SK-N-SH (cell line): ENCODE results near the gene ESRP2. TPM values are rescaled to one million over a fixed set of nuclear protein-coding genes. Genes with fewer than 3 reads are reported as not detected.

ENCODE experiments used
- CTCF ChIA-PET: fragments of 300-600, 350-600 bp; formaldehyde crosslinking; extraction: SDS; loops from one replicate; lab custom pipeline; 2021; lab: Yijun Ruan, JAX
- POLR2A ChIA-PET: fragments of 350-600 bp; sonication (Branson Sonifier 250); formaldehyde crosslinking; extraction: SDS; loops from one replicate; lab custom pipeline; 2020; ENCODE audit warnings: antibody characterized with exemption, inconsistent platforms; lab: Yijun Ruan, JAX
- DNase-seq: peaks from one replicate; pipeline ENCODE4 v3.0.0; 2012
- H2AFZ ChIP-seq: fragments of 200-600 bp; sonication (generic); 2 replicates; pipeline ENCODE4 v1.8.1; 2016; ENCODE audit warnings: antibody characterized with exemption, mild to moderate bottlenecking, low read depth
- H3F3A ChIP-seq: fragments of 200-600 bp; sonication (generic); replicated peaks from 2 replicates; pipeline ENCODE3; 2016; ENCODE audit warnings: antibody characterized with exemption, mild to moderate bottlenecking; ENCODE audit not compliant: insufficient read depth
- H3K27ac ChIP-seq, 2 experiments: fragments of 200-500 bp in 1 of 2; fragments of 200-600 bp in 1 of 2; sonication (Bioruptor generic) in 1 of 2; sonication (generic), shearing (Covaris generic) in 1 of 2; 2 replicates each; pipeline versions ENCODE4 v1.5.1 to v1.6.1; 2014 to 2016; ENCODE audit warnings: low read depth in 2 of 2, inconsistent platforms in 1 of 2, low read length in 1 of 2, mild to moderate bottlenecking in 1 of 2, mixed read lengths in 1 of 2
- H3K27me3 ChIP-seq: fragments of 200-600 bp; sonication (generic), shearing (Covaris generic); 2 replicates; pipeline ENCODE4 v1.6.1; 2016; ENCODE audit warnings: mixed run types; ENCODE audit not compliant: insufficient read depth
- H3K36me3 ChIP-seq, 2 experiments: fragments of 200-500 bp in 1 of 2; fragments of 200-600 bp in 1 of 2; sonication (Bioruptor generic) in 1 of 2; sonication (generic) in 1 of 2; replicated peaks in 1 of 2; 2 replicates each; pipeline versions ENCODE3 to v1.5.1; 2014 to 2016; ENCODE audit warnings: low read length in 1 of 2, mild to moderate bottlenecking in 1 of 2; ENCODE audit not compliant: insufficient read depth in 2 of 2, control insufficient read depth in 1 of 2
- H3K4me1 ChIP-seq, 2 experiments: fragments of 200-500 bp in 1 of 2; fragments of 200-600 bp in 1 of 2; sonication (Bioruptor generic) in 1 of 2; sonication (generic), shearing (Covaris generic) in 1 of 2; 2 replicates each; pipeline versions ENCODE4 v1.5.1 to v1.6.1; 2014 to 2016; ENCODE audit warnings: low read depth in 1 of 2, low read length in 1 of 2, mixed run types in 1 of 2; ENCODE audit not compliant: insufficient read depth in 2 of 2, control insufficient read depth in 1 of 2
- H3K4me2 ChIP-seq: fragments of 200-600 bp; sonication (generic), shearing (Covaris generic); 2 replicates; pipeline ENCODE4 v1.6.1; 2017; ENCODE audit warnings: mixed run types
- H3K4me3 ChIP-seq, 2 experiments: fragments of 200-500 bp in 1 of 2; fragments of 200-600 bp in 1 of 2; sonication (Bioruptor generic) in 1 of 2; sonication (generic), shearing (Covaris generic) in 1 of 2; 2 replicates each; pipeline versions ENCODE4 v1.5.1 to v1.8.1; 2014 to 2016; ENCODE audit warnings: low read depth in 2 of 2, inconsistent platforms in 1 of 2, low read length in 1 of 2, mild to moderate bottlenecking in 1 of 2, mixed read lengths in 1 of 2, moderate library complexity in 1 of 2
- H3K79me2 ChIP-seq: fragments of 200-600 bp; sonication (generic); 2 replicates; pipeline ENCODE4 v1.8.1; 2017; ENCODE audit warnings: mild to moderate bottlenecking; ENCODE audit not compliant: insufficient read depth
- H3K9ac ChIP-seq: fragments of 200-600 bp; sonication (generic); 2 replicates; pipeline ENCODE4 v1.6.1; 2017; ENCODE audit warnings: mixed run types
- H3K9me2 ChIP-seq: fragments of 200-600 bp; sonication (generic); 2 replicates; pipeline ENCODE4 v1.6.1; 2017; ENCODE audit warnings: mixed run types
- H3K9me3 ChIP-seq: fragments of 200-600 bp; sonication (generic); 2 replicates; pipeline ENCODE4 v1.6.1; 2017; ENCODE audit warnings: mixed run types, mild to moderate bottlenecking, moderate library complexity
- H4K20me1 ChIP-seq: fragments of 200-600 bp; sonication (generic); 2 replicates; pipeline ENCODE4 v1.6.1; 2017; ENCODE audit warnings: mild to moderate bottlenecking, mixed run types; ENCODE audit not compliant: insufficient read depth
- CHD2 ChIP-seq: fragments of 150-350 bp; IDR thresholded peaks from 2 replicates; pipeline ENCODE4 v1.6.1; 2018; ENCODE audit warnings: low read length; ENCODE audit not compliant: partially characterized antibody
- ELF1 ChIP-seq: IDR thresholded peaks from 2 replicates; pipeline ENCODE4 v1.4.0; 2012
- EZH2phosphoT487 ChIP-seq: fragments of 200-600 bp; sonication (generic); IDR thresholded peaks from 2 replicates; pipeline ENCODE4 v1.6.1; 2017; ENCODE audit warnings: low read depth, mixed run types, mild to moderate bottlenecking, antibody characterized with exemption, moderate library complexity, borderline replicate concordance
- FOSL2 ChIP-seq: IDR thresholded peaks from 2 replicates; pipeline ENCODE4 v1.4.0; 2012; ENCODE audit warnings: low read depth, mild to moderate bottlenecking, moderate library complexity, borderline replicate concordance
- FOXJ3 ChIP-seq: sonication (generic); formaldehyde crosslinking; IDR thresholded peaks from 2 replicates; pipeline ENCODE4 v1.5.1; 2020; ENCODE audit warnings: mild to moderate bottlenecking, missing genetic modification reagents
- GABPA ChIP-seq: IDR thresholded peaks from 2 replicates; pipeline ENCODE4 v1.4.0; 2012; ENCODE audit warnings: low read depth, mild to moderate bottlenecking
- MAX ChIP-seq: IDR thresholded peaks from 2 replicates; pipeline ENCODE4 v1.4.0; 2012; ENCODE audit warnings: low read depth
- MXI1 ChIP-seq: IDR thresholded peaks from 2 replicates; pipeline ENCODE4 v1.6.1; 2012; ENCODE audit warnings: mild to moderate bottlenecking, low read depth, low read length, improper control_type of control experiment
- PBX3 ChIP-seq: IDR thresholded peaks from 2 replicates; pipeline ENCODE4; 2012
- POLR2AphosphoS5 ChIP-seq: IDR thresholded peaks from 2 replicates; pipeline ENCODE4 v1.6.1; 2012; ENCODE audit warnings: low read depth, low read length
- RAD21 ChIP-seq: IDR thresholded peaks from 2 replicates; pipeline ENCODE4 v1.6.1; 2012; ENCODE audit warnings: mild to moderate bottlenecking, low read length
- REST ChIP-seq: IDR thresholded peaks from 2 replicates; pipeline ENCODE4 v1.6.1; 2012; ENCODE audit warnings: mild to moderate bottlenecking, low read depth, low read length, moderate library complexity
- SIN3A ChIP-seq: IDR thresholded peaks from 2 replicates; pipeline ENCODE4 v1.6.1; 2012; ENCODE audit warnings: low read depth, mild to moderate bottlenecking, low read length, moderate library complexity, borderline replicate concordance
- SMC3 ChIP-seq: IDR thresholded peaks from 2 replicates; pipeline ENCODE4 v1.6.1; 2012; ENCODE audit warnings: low read depth, low read length, improper control_type of control experiment
- USF1 ChIP-seq: IDR thresholded peaks from 2 replicates; pipeline ENCODE4 v1.4.0; 2012; ENCODE audit warnings: low read depth, borderline replicate concordance
- WGBS: methylation state at CpG from one replicate; pipeline ENCODE4 v1.1.6; 2017; ENCODE audit warnings: low lambda C conversion rate; 5-methylcytosine and 5-hydroxymethylcytosine counted together
- polyA plus RNA-seq, 3 experiments: library from polyadenylated mRNA; depleted of rRNA; stranded (reverse); fragments of >200 nt; gene quantifications; 2 replicates each; pipeline ENCODE4 v1.2.3, GENCODE V29; 2012

Gene ESRP2
- polyA plus RNA-seq, 1 of the 3 experiments (the other 2 are of a cell fraction): 0.07 TPM

- no peak for TF ChIP-seq REST
- no peak for TF ChIP-seq MXI1
- no peak for TF ChIP-seq CHD2
- no peak for TF ChIP-seq POLR2AphosphoS5
- no peak for TF ChIP-seq RAD21
- no peak for TF ChIP-seq FOSL2
- TF ChIP-seq GABPA: no peak
- TF ChIP-seq, all 33 proteins: peak for 0
Observed at GRCh38 chr16:68233835-68234187, 2.1 kb downstream of the ESRP2 start (continued).

- no peak for DNase-seq
- Histone ChIP-seq H3K36me3 (peaks cover 0 to 5% of the 10 kb centered on the region in 2 experiments), H3K9me3 (no peaks in the 10 kb centered on the region), H3K9ac (no peak overlapping the region), H3F3A (peaks cover 5% of the 10 kb centered on the region), H3K4me2 (no peak overlapping the region), H4K20me1 (no peaks in the 10 kb centered on the region), H3K9me2 (no peaks in the 10 kb centered on the region), H3K27ac (no peak overlapping the region), H3K4me1 (peaks cover 0 to 12% of the 10 kb centered on the region in 2 experiments; a peak in 1 of 4 replicates), H3K79me2 (no peaks in the 10 kb centered on the region), H3K4me3 (no peak overlapping the region), H2AFZ (no peak overlapping the region), H3K27me3 (no peaks in the 10 kb centered on the region)
- CTCF ChIA-PET: interaction anchor here (1.9 kb wide), 1 partner anchor 139 kb away, joined by 11 read pairs; no protein-coding TSS in a partner anchor
- TF ChIP-seq POLR2AphosphoS5: no peak
- no peak for TF ChIP-seq PBX3
- no peak for TF ChIP-seq FOXJ3 (CRISPR knock-in tag)
- TF ChIP-seq MAX: no peak
- TF ChIP-seq EZH2phosphoT487: no peak
- TF ChIP-seq ELF1: no peak
- TF ChIP-seq SMC3: no peak
- no peak for TF ChIP-seq SIN3A
- no peak for TF ChIP-seq MXI1
- no peak for TF ChIP-seq USF1
- 86% methylated on average over 5 of the region's 5 CpGs for WGBS
- POLR2A ChIA-PET: no interaction called here
Observed at GRCh38 chr16:68233085-68233834, 2.7 kb downstream of the ESRP2 start.
